Measurements from ENCODE around the gene OSBP2. TPM values are rescaled to one million over a fixed set of nuclear protein-coding genes. Genes with fewer than 3 reads are reported as not detected.

The OSBP2 gene
- total RNA-seq, 1 donor from 2014 or later: 0.58 TPM

GRCh38 chr22:30927806-30928205 lies 233.1 kb downstream of the OSBP2 start:
- Histone ChIP-seq H3K4me3 (no peak overlapping the region), H3K36me3 (peaks cover 4% of the 10 kb centered on the region), H4K20me1 (ENCODE audit: low read depth) (peaks cover 2% of the 10 kb centered on the region), H3K27me3 (no peaks in the 10 kb centered on the region), H3K27ac (no peak overlapping the region), H3F3A (ENCODE audit: low read depth) (no peaks in the 10 kb centered on the region), H3K4me1 (no peaks in the 10 kb centered on the region), H3K4me2 (no peak overlapping the region), H3K79me2 (ENCODE audit: low read depth) (no peaks in the 10 kb centered on the region), H2AFZ (replicated peaks) (no peak overlapping the region), H3K9me3 (ENCODE audit: low read depth) (no peaks in the 10 kb centered on the region), H3K9ac (no peak overlapping the region)
- H3K27ac Mint-ChIP-seq: no peak overlapping the region
- peaks cover 43% of the 10 kb centered on the region for H3K36me3 Mint-ChIP-seq
- TF ChIP-seq CTCF (IDR thresholded peaks at IDR 0.05) (no peak), EZH2phosphoT487 (IDR thresholded peaks at IDR 0.05) (no peak), EZH2 (IDR thresholded peaks at IDR 0.05) (no peak)
- H3K27me3 Mint-ChIP-seq (ENCODE audit: insufficient read depth, low read depth): peaks cover 2% of the 10 kb centered on the region
- H3K9me3 Mint-ChIP-seq: no peaks in the 10 kb centered on the region
- no peak for DNase-seq (ENCODE audit: low spot score)
- no peak overlapping the region for H3K4me3 Mint-ChIP-seq
- no peaks in the 10 kb centered on the region for H3K4me1 Mint-ChIP-seq

DNA sequence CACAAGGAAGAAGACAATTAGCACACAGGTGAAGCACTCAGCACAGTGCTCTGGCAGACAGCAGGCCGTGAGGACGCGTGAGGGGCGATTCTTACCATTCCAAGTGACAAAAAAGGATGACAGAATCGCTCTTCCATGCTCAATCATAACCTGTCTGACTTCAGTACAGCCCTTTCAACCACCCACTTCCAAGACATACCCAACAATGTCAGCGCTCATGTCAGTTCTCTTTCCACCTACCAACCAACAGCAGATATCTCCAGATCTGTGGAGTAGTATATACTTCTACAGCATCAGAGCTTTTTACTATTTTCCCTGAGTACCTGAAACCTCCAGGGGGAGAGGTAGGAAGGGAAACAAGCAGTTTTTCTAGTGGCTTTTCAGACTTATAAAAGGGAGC lies 233.7 kb downstream of the OSBP2 start:
- H4K20me1 ChIP-seq (ENCODE audit: low read depth): peaks cover 2% of the 10 kb centered on the region
- H3K27me3 ChIP-seq: no peaks in the 10 kb centered on the region
- peaks cover 2% of the 10 kb centered on the region for H3K27me3 Mint-ChIP-seq (ENCODE audit: insufficient read depth, low read depth)
- DNase-seq (ENCODE audit: low spot score): no peak
- H3F3A ChIP-seq (ENCODE audit: low read depth): no peaks in the 10 kb centered on the region
- H3K36me3 ChIP-seq: peaks cover 4% of the 10 kb centered on the region
- H3K27ac Mint-ChIP-seq: peak overlapping the region; percentile 3
- no peaks in the 10 kb centered on the region for H3K9me3 ChIP-seq (ENCODE audit: low read depth)
- no peak overlapping the region for H3K4me3 ChIP-seq
- no peak overlapping the region for H3K4me2 ChIP-seq
- H3K9ac ChIP-seq: no peak overlapping the region
- no peaks in the 10 kb centered on the region for H3K4me1 Mint-ChIP-seq
- no peak overlapping the region for H2AFZ ChIP-seq (replicated peaks)
- TF ChIP-seq EZH2phosphoT487 (IDR thresholded peaks at IDR 0.05) (no peak), CTCF (IDR thresholded peaks at IDR 0.05) (no peak), EZH2 (IDR thresholded peaks at IDR 0.05) (no peak)
- no peaks in the 10 kb centered on the region for H3K4me1 ChIP-seq
- no peak overlapping the region for H3K27ac ChIP-seq
- peaks cover 45% of the 10 kb centered on the region for H3K36me3 Mint-ChIP-seq
- H3K79me2 ChIP-seq (ENCODE audit: low read depth): no peaks in the 10 kb centered on the region
- no peaks in the 10 kb centered on the region for H3K9me3 Mint-ChIP-seq
- H3K4me3 Mint-ChIP-seq: no peak overlapping the region

GRCh38 chr22:30930228-30930627 lies 235.6 kb downstream of the OSBP2 start:
- no peak overlapping the region for H2AFZ ChIP-seq (replicated peaks)
- no peak overlapping the region for H3K4me3 Mint-ChIP-seq
- no peaks in the 10 kb centered on the region for H3K9me3 ChIP-seq (ENCODE audit: low read depth)
- DNase-seq (ENCODE audit: low spot score): no peak
- no peaks in the 10 kb centered on the region for H3K79me2 ChIP-seq (ENCODE audit: low read depth)
- H3K27me3 Mint-ChIP-seq (ENCODE audit: insufficient read depth, low read depth): peaks cover 2% of the 10 kb centered on the region
- peaks cover 4% of the 10 kb centered on the region for H3K36me3 ChIP-seq
- no peaks in the 10 kb centered on the region for H3F3A ChIP-seq (ENCODE audit: low read depth)
- no peak overlapping the region for H3K27ac ChIP-seq
- TF ChIP-seq CTCF (IDR thresholded peaks at IDR 0.05) (no peak), EZH2 (IDR thresholded peaks at IDR 0.05) (no peak), EZH2phosphoT487 (IDR thresholded peaks at IDR 0.05) (no peak)
- no peaks in the 10 kb centered on the region for H3K4me1 Mint-ChIP-seq
- peaks cover 2% of the 10 kb centered on the region for H4K20me1 ChIP-seq (ENCODE audit: low read depth)
- H3K27ac Mint-ChIP-seq: no peak overlapping the region
- H3K9ac ChIP-seq: no peak overlapping the region
- no peak overlapping the region for H3K4me3 ChIP-seq
- no peaks in the 10 kb centered on the region for H3K4me1 ChIP-seq
- H3K4me2 ChIP-seq: no peak overlapping the region
- no peaks in the 10 kb centered on the region for H3K27me3 ChIP-seq
- H3K36me3 Mint-ChIP-seq: peaks cover 57% of the 10 kb centered on the region
- no peaks in the 10 kb centered on the region for H3K9me3 Mint-ChIP-seq

All from neural progenitor cell (in vitro differentiated cells).